Esophagus muscularis mucosa (tissue), 4 donors: Measurements from ENCODE around the gene IGSF6. TPM values are rescaled to one million over a fixed set of nuclear protein-coding genes. Genes with fewer than 3 reads are reported as not detected.

ENCODE experiments used
- DNase-seq: peaks from one replicate; pipeline ENCODE4 v3.0.0-alpha.2; 2017; ENCODE audit errors: extremely low spot score
- H3K27ac ChIP-seq, 4 donors: fragments of 200-600 bp; sonication (generic); replicated peaks in 1 of 4; 1 replicate in 3 of 4; 2 replicates in 1 of 4; pipeline ENCODE4 v1.5.1; 2016 to 2019; ENCODE audit warnings: mild to moderate bottlenecking in 1 of 4
- H3K27me3 ChIP-seq, 4 donors: fragments of 200-600 bp; sonication (generic); one replicate each; pipeline versions ENCODE4 v1.5.1 to v1.6.0; 2016 to 2019
- H3K36me3 ChIP-seq, 4 donors: fragments of 200-600 bp; sonication (generic); one replicate each; pipeline ENCODE4 v1.5.1; 2016 to 2019
- H3K4me1 ChIP-seq, 4 donors: fragments of 200-600 bp; sonication (generic); one replicate each; pipeline ENCODE4 v1.5.1; 2016 to 2019
- H3K4me3 ChIP-seq, 4 donors: fragments of 200-600 bp; sonication (generic); 1 replicate in 2 of 4; 2 replicates in 2 of 4; pipeline ENCODE4 v1.5.1; 2016 to 2019; ENCODE audit warnings: mild to moderate bottlenecking in 4 of 4, moderate library complexity in 1 of 4
- H3K9me3 ChIP-seq, 4 donors: fragments of 200-600 bp; sonication (generic); 1 replicate in 3 of 4; 2 replicates in 1 of 4; pipeline ENCODE4 v1.5.1; 2016 to 2019
- EP300 ChIP-seq: sonication (generic); formaldehyde crosslinking; IDR thresholded peaks from one replicate; pipeline ENCODE4 v1.6.1; 2017; ENCODE audit warnings: antibody characterized with exemption
- POLR2A ChIP-seq: fragments of 450-650 bp; IDR thresholded peaks from one replicate; pipeline ENCODE4 v1.6.1; 2017; ENCODE audit warnings: antibody characterized with exemption, moderate library complexity, mild to moderate bottlenecking, low read depth
- POLR2AphosphoS5 ChIP-seq, 2 donors: sonication (generic); formaldehyde crosslinking; IDR thresholded peaks; one replicate each; pipeline ENCODE4 v1.6.1; 2017; ENCODE audit warnings: antibody characterized with exemption in 2 of 2
- WGBS: methylation state at CpG from one replicate; pipeline ENCODE4 v1.1.5; 2018; 5-methylcytosine and 5-hydroxymethylcytosine counted together
- intact Hi-C: fragments of 100-400 bp; cut with DNase I; formaldehyde crosslinking; loops from one replicate; pipeline ENCODE4 v1.15.1; 2023
- total RNA-seq, 4 donors: library from RNA; depleted of rRNA; stranded (reverse); fragments of >200 nt; gene quantifications; one replicate each; pipeline versions ENCODE4 v1.1.0 to v1.2.1, GENCODE V29; 2016
- TF ChIP-seq, protein P1 (sequence below), 3 experiments: fragments of 200-600 bp in 2 of 3; fragments of 450-650 bp in 1 of 3; sonication (generic) in 2 of 3; IDR thresholded peaks; one replicate each; pipeline ENCODE4 v1.5.1; 2017 to 2019; ENCODE audit warnings: antibody characterized with exemption in 3 of 3, mild to moderate bottlenecking in 2 of 3, moderate library complexity in 1 of 3

IGSF6 gene
- total RNA-seq, 4 donors from 2014 or later: 0.69 to 4.5 (median 1.3) TPM

DNA sequence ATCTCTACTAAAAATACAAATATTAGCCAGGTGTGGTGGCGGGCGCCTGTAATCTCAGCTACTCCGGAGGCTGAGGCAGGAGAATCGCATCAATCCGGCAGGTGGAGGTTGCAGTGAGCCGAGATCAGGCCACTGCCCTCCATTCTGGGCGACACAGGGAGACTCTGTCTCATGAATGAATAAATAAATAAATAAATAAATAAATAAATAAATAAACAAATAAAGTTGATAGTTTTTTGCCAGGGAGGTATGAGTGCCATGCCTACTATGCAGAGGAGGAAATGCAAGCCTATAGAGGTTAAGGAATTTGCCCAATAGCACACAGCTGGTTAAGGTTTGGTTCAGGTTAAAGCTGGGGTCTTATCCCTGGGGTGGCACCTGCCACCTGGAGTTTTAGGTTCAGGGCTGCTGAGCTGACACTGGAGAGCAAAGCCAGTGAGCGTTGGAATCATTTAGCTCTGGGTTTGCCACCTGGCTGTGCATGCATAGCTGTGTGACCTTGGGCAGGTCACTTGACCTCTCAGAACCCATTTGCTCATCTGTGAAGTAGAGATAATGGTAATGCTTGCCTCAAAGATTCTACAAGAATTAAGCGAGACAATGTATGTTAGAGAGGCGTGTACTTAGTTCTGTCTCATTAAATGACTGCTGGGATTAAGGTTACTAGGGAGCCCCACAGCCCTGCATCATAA is 12.5 kb upstream of the IGSF6 start:
- Histone ChIP-seq H3K36me3 (no peaks in the 10 kb centered on the region), H3K9me3 (no peaks in the 10 kb centered on the region), H3K27me3 (peaks cover 0 to 41% (median 2%) of the 10 kb centered on the region in 4 donors), H3K4me3 (no peak overlapping the region), H3K4me1 (peaks cover 7 to 12% (median 9%) of the 10 kb centered on the region in 4 donors), H3K27ac (no peak overlapping the region)
- DNase-seq: no peak
- WGBS: 94% methylated on average over 10 of the region's 10 CpGs
- TF ChIP-seq POLR2A (no peak), EP300 (no peak), POLR2AphosphoS5 (IDR thresholded peaks at IDR 0.05) (no peak)
- TF ChIP-seq, protein P1, sequence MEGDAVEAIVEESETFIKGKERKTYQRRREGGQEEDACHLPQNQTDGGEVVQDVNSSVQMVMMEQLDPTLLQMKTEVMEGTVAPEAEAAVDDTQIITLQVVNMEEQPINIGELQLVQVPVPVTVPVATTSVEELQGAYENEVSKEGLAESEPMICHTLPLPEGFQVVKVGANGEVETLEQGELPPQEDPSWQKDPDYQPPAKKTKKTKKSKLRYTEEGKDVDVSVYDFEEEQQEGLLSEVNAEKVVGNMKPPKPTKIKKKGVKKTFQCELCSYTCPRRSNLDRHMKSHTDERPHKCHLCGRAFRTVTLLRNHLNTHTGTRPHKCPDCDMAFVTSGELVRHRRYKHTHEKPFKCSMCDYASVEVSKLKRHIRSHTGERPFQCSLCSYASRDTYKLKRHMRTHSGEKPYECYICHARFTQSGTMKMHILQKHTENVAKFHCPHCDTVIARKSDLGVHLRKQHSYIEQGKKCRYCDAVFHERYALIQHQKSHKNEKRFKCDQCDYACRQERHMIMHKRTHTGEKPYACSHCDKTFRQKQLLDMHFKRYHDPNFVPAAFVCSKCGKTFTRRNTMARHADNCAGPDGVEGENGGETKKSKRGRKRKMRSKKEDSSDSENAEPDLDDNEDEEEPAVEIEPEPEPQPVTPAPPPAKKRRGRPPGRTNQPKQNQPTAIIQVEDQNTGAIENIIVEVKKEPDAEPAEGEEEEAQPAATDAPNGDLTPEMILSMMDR (IDR thresholded peaks at IDR 0.05): no peak
- intact Hi-C loops: no loop called here

DNA sequence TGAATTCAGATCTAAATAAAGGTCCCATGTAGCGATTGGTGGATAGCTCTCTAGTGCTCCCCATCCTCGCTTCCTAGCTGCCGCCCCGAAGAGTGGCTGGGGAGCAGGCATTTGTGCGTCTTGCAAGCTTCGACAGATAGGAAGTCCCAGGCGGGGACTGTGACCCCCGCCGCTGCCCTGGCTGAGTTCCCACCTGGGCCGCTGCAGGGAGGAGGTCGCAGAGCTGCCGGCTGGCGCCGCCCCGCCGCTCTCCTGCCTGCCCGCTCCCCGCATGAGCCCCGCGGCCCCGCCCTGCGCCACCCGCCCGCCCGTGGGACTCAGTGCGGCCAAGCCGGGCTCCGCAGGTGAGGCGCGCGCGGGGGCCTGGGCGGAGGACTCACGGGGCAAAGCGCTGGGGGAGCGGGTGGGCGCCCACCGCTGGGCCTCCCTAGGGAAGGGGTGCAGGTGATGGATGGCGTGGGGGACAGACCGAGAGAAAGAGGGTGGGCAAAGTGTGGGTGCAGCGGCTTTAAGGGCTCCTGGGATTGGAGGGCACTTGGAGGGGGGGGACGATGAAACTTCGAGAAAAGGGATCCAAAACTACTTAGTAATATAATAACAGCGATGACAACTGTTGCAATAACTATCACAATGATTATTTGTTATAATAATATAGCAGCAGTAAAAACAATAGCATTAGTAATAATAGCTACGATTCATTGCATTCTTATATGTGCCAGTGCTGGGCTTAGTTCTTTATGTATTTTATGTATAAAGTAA is 11.7 kb upstream of the IGSF6 start, which contains the start of gene OTOA:
Gene OTOA, plus strand, starts transcription at position 80 of the 759 bp plus-strand sequence. CDS start 14,547 bp downstream, outside the sequence.
- intact Hi-C loops: no loop called here
- DNase-seq: no peak
- WGBS: 16% methylated on average over 24 of the region's 45 CpGs
- TF ChIP-seq EP300 (no peak), POLR2AphosphoS5 (IDR thresholded peaks at IDR 0.05) (no peak), POLR2A (no peak)
- TF ChIP-seq, protein P1 (IDR thresholded peaks at IDR 0.05): no peak
- H3K36me3 ChIP-seq: no peaks in the 10 kb centered on the region
- peaks cover 7 to 12% (median 9%) of the 10 kb centered on the region in 4 donors for H3K4me1 ChIP-seq
- H3K27me3 ChIP-seq: peaks cover 0 to 37% (median 2%) of the 10 kb centered on the region in 4 donors
- H3K9me3 ChIP-seq: no peaks in the 10 kb centered on the region
- H3K27ac ChIP-seq: no peak within 1 kb of the TSS
- H3K4me3 ChIP-seq: peak within 1 kb of the TSS; percentile 34 to 57 (median 46)

DNA sequence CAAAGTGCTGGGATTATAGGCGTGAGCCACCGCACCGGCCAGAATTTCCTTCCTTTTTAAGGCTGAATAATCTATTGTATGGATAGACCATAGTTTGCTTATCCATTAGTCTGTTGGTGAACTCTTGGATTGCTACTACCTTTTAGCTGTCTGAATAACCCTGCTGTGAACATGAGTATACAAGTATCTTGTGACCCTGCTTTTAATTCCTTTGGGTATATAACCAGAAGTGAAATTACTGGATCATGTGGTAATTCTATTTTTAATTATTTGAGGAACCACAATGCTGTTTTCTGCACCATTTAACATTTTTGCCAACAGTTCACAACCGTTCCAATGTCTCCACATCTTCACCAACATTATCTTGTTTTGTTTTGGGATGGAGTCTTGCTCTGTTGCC is 6.7 kb upstream of the IGSF6 start:
- no peak for DNase-seq
- Histone ChIP-seq H3K36me3 (peaks cover 0 to 17% (median 10%) of the 10 kb centered on the region in 4 donors), H3K27me3 (peaks cover 0 to 4% (median 0%) of the 10 kb centered on the region in 4 donors), H3K9me3 (no peaks in the 10 kb centered on the region), H3K27ac (no peak overlapping the region), H3K4me1 (peaks cover 5 to 20% (median 11%) of the 10 kb centered on the region in 4 donors), H3K4me3 (no peak overlapping the region)
- intact Hi-C loops: no loop called here
- WGBS: 92% methylated on average over 4 of the region's 4 CpGs
- TF ChIP-seq, protein P1 (IDR thresholded peaks at IDR 0.05): no peak

DNA sequence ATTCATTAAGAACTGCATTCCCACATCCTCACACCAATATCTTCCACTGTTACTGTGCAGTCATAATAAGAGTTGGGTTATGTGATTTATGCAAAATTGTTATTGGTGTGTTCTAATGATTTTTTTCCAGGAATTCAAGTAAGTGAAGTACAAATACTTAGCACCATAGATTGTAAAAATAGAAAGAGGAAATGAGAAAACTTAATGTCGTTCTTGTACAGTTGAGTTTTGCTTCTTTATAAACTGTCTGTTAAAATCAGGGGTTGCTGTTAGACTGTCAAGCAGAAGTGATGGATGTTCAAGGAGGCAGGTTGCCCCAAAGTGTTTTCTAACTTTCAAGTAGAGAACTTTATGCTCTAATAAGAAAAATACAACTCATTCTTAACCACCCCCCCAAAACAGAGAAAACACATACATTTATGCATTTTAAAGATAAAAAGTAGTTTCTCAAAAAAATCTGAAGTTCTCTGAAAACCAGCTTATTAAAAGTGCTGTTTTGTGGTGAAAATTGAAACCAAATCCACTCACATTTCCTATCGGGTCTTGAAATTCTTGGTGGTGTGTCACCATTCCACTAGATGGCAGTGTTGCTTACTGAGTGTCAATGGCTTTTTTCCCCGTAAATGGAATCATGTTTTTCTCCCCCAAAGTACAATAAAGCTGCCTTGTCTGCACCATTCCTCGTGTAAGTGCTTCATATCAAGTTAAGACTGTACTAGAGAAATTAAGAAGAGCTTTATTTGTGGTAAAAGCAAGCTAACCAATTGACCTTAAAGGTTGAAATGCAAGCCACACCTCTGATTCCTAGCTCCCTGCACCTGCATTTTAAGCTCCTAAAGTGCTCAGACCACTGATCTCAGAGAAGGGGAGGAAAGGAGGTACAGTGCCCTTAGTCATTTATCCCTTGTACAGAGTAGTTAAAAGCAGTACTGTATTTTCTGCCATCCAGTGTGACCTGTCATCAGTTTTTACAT is 4.7 kb upstream of the IGSF6 start:
- DNase-seq: no peak
- WGBS: 15% methylated on average over 4 of the region's 4 CpGs
- Histone ChIP-seq H3K27ac (no peak overlapping the region), H3K4me3 (no peak overlapping the region), H3K36me3 (peaks cover 0 to 17% (median 10%) of the 10 kb centered on the region in 4 donors), H3K4me1 (peaks cover 0 to 15% (median 8%) of the 10 kb centered on the region in 4 donors), H3K27me3 (no peaks in the 10 kb centered on the region), H3K9me3 (no peaks in the 10 kb centered on the region)
- TF ChIP-seq POLR2AphosphoS5 (IDR thresholded peaks at IDR 0.05): no peak
- TF ChIP-seq, protein P1 (IDR thresholded peaks at IDR 0.05): peak; percentile 51 to 87 (median 76)
- intact Hi-C loops: loop anchor here (2.0 kb wide), 1 partner anchor 52 kb away; no protein-coding TSS in a partner anchor
